Activated CD4-positive, alpha-beta T cell treated with anti-CD3 and anti-CD28 coated beads for 1 hour (primary cell): ENCODE results near the gene TMEM106C.

ENCODE experiments used
- DNase-seq: peaks from one replicate; pipeline ENCODE4 v3.0.0-alpha.2; 2020

Gene TMEM106C

DNA sequence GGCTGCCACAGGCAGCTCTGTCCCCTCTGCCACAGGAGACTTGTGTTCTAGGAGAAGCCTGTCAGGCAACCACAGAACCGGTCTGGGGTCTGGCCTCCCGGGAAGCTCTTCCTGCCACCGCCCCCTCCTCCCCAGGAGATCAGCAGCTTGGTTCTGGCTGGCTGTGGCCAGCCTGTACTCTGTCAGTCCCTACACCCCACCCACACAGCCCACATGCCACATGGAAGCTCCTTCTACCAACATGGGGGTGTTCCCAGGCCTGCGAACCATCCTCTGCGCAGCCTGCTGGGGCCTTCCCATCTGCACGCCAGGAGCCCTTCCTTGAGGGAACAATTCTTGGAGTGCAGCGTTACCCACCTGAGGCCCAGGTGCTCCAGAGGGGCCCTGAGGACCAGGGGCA, 16.8 kb downstream of the TMEM106C start:
- no peak for DNase-seq

DNA sequence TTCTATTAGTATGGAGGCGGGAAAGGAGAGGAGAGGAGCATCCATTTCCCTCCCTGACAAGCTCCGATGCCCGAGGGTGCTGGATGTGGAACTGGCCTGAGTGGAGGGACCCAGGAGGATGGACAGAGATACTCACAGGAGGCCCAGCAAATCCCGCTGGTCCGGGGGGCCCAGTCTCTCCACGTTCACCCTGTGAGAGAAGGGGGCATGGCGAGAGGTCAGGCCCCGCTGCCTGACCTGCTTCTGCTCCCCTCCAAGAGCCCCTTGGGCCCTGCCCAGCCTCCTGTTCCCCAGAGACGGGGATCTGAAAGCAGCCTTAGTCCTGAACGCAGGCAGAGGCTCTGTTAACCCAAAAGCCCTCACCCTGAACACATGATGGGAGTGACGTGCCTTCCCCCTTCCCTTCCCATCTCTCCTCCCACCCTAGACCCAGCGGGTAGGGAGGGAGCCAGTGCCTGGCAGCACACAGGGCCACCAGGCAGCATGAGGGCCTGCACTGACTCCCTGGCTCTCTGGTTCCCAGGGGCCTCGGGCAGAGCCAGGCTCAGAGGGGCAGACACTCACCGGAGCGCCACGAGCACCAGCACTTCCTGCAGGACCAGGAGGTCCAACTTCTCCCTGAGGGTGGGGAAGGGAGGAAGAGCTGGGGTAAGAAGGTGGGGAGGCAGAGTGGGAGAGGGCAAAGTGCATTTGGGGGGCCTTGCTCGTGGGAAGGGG, 17.5 kb downstream of the TMEM106C start:
- no peak for DNase-seq

DNA sequence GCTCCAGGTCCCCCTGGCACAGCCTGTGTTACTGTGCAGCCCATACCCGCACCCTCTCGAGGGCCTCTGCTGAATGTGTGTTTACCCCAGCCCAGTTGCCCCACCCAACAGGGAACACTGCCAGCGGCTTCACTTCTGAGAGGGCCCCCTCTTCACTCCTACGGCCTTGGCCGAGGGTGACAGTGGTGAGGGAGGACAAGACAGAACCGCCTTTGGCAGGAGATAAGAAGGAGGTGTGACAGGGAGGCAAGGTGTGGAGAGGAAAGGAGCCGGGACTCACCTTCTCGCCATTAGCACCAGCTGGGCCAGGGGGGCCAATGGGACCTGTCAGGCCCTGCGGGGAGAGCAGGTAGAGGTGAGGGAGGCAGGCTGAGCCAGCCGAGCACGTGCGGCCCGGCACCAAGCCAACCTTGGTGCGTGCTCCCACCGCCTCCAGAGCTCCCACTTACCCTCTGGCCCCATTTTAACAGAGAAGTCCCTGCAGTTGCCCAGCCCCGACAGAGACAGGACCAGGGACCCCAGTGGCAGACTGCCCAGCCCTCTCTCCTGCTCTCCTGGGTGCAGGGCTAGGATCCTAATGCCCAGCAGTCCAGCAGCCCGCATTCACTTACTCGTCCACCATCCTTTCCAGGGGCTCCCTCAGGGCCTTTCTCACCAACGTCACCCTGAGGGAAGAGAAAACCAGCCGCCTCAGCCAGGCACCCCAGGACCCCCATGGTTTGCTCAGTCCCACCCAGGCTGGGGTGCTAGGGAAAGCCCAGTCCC, 18.3 kb downstream of the TMEM106C start:
- DNase-seq, result no peak

DNA sequence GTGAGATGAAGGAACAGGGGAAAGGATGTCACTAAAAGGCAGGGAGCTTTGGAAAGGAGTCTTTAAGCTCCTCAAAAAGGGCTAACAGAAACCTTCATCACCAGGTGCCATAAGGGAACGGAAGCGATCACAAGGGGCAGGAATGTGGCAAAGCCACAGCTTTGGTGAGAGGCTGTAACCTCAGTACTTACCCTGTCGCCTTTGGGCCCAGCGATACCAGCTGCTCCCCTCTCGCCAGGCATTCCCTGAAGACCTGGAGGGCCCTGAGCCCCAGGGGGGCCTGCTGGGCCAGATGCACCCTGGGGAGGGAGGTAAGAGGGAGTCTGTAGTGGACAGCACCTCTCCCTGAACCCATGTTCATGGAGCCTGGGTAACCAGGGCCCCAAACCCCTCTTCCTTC, 18.9 kb downstream of the TMEM106C start:
- no peak for DNase-seq

DNA sequence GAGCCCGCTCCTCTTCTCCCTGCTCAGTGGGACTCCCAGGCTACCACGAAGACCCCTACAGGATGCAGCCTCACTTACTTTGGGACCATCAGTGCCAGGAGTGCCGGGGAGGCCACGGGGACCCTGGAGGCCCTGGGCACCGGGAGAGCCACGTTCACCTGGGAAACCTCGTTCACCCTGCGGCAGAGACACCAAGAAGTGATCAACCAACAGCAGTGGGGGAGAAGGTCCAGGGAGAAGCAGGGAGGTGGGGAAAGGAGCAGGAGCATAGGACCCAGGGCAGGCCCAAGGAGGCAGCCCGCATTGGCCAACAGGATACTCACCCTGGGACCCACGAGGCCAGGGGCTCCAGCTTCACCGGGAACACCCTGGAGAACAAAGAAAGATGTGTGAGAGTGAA, 19.4 kb downstream of the TMEM106C start:
- no peak for DNase-seq

DNA sequence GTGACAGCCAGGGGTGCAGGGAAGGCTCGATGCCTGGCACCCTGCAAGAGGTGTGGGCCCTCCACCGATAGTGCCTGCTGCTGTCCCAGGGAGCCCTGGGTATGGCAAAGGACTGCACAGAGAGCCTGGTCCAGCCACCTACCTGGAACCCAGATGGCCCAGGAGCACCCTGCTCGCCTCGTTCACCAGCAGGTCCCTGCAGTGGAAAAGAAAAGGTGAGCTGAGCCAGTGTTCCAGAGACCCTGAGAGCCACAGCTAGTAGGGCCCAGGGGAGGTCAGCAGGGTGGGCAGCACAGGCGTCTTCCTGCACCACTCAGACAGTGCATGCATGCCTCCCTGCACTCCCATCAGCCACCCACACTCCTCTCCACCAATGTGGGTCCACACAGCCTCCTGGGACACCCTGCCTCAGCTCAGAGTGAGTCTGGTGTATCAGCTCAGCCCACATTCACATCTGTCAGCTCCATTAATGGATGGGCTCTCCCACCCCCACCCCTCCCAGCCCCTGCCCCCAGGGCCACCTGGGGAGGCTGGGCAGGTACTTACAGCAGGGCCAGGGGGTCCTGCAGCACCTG, 20.2 kb downstream of the TMEM106C start:
- no peak for DNase-seq

DNA sequence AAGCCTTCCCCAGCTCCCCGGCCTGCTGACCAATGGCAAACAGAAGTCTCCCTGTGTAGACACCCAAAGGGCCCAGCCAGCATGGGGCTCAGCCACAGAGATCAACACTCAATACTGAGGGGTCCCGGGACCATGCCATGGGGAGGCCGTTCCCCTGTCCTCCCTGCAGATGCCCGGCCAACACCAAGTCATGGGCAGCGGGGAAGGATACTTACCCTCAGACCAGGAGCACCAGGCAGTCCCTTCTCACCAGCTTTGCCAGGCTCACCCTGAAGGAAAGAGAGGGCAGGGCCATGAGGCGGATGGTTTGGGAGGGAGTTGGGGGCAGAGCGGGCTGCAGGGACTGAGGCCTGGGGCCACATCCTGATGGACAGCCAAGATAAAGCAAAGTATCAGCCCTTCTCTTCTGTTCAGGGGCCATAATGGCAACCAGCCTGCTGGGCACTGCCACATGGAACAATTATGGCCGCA, 21.0 kb downstream of the TMEM106C start:
- no peak for DNase-seq

DNA sequence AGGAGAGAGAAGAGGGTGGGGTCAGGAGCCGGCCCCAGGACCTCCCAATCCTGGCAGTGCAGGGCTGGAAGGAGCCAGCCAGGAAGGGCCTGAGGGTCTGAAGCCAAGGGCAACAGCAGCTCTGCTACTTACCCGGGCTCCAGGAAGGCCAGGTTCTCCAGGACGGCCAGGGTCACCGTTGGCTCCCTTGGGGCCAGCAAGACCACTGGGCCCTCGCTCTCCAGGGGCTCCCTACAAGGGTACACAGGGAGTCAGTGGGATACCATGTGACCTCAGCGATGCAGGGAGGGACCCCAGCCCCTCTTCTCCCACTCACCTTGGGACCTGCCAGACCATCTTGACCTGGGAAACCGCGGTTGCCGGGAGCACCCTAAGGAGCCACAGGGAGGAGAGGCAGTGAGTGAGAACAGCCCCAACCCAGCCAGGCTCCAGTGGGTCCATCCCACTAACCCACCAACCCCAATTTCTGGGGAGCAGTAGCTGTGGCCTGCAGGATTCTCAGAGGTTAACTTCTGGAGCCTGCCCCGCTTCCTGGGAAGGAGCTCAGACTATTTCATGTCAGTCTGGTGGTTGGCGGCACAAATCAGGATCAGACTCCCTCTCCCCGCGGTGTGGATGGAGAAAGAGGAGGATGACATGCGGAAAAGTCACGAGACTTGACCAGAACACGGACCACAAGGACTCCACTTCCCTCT, 22.3 kb downstream of the TMEM106C start:
- DNase-seq, result no peak

DNA sequence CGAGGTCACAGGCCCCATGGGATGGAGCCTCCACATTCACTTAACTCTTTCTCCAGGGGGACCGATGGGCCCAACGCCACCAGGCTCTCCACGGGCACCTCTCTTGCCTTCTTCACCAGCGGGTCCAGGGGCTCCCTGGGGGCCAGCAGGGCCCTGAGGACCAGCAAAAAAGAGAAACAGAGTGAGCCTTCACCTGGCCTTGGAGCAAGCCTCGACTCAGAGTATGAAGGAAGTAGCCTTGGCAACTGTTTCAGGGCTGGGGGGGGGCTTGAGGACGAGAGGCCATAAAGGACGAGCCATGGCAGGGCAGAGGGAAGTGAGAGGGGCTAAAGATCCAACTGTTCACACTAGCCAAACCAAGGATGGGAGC, 22.9 kb downstream of the TMEM106C start:
- DNase-seq, result no peak

DNA sequence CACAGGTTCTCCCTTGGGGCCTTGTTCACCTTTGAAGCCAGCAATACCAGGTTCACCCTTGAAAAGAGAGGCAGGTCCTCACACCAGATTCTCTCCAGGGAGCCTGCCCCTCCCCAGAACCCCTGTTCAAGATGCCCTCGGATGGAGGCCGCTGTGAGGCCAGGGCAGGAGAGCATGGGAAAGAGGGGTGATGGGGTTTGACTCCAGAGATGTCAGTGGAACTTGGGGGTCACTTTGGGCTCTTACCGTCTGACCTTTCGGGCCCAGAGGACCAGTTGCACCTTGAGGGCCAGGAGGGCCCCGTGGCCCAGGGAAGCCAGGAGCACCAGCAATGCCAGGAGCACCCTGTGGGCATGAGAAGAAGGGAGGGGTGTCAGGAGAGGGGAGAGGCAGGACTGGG, 23.4 kb downstream of the TMEM106C start:
- DNase-seq, result no peak

DNA sequence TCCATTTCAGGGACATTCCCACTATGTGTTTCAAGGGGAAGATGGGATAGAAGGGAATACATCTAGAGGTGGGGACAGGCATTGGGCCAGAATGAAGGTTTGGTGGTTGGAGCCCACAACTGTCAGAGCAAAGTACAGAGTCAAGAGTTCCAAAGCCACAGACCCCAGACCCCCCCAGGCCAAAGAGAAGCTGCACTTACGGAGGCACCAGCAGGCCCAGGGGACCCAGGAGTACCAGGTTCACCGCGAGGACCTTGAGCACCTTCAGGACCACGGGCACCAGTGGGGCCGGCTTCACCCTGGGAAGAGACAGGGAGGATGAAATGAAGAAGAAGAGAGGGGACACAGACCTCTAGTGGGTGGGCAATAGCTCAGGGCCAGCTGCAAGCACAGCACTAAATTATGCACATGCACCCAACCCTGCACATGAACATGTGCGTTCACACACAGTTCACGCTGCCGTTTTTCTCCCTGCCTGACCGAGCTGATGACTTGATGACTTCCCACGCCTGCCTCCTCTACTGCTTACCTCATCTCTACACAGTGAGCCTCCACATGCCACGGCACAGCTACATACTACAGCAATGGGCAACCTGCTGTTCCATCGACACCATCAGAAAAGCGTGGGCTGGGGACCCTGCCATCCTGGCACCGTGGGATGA, 24.1 kb downstream of the TMEM106C start:
- no peak for DNase-seq

DNA sequence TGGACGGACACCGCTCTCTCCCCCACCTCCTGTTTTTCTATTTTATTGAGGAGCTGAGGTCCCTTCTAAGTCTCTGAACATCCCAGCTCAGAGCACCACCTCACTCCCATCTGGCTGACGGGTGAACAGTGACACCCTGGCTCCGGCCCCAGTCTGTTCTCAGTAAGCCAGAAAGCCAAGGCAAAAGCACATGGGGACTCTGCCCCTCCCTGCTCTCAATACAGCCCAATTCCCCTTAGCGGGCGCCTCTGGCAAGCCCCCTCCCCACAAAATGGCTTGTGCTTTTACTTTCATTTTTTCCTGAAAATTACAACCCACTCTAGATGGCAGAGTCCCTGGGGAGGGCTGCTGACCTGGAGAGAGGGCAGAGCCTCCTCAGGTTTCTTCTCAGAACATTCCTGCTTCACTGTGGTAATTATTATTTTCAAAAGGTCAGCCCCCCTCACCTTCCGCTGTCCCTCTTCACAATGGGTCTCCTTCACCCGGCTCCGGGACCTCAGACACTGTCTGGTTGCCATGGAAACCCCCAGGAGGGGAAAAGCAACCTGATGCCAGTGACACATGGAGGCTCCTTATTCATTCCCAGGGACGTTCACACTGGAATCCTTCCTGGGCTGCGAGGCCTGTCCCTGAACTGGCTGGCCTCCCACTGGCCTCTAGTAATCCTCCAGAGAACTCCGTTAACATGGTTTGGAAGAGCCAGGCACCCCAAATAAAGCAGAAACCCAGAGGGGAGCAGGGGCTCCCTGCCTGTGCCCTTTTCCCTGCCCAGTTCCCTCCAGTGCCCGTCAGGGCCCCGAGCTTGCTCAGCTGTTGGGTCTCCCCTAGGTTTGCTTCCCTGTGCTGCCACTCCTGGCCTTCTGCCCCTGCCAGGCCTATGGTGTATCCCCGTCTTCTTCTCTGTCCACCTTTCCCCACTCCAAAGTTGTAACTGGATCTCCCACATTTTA, 25.0 kb downstream of the TMEM106C start:
- no peak for DNase-seq

DNA sequence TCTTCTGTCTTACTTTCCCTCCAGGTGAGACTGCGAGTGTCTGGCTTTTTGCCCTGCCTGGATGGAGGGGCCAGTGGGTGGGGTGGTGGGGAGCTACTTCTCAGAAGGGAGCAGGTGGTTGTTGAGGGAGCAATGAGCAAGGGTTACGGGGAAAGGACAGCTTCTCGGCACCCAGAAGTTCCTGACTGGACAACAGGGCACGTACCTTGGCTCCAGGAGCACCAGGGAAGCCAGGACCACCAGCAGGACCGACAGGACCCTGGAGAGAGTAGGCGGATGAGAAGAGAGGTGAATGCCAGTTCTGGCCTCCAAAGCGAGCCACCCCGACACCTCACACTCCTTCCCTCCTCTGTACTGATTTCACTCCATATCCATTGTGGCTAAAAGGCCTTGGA, 25.6 kb downstream of the TMEM106C start:
- DNase-seq, result no peak

DNA sequence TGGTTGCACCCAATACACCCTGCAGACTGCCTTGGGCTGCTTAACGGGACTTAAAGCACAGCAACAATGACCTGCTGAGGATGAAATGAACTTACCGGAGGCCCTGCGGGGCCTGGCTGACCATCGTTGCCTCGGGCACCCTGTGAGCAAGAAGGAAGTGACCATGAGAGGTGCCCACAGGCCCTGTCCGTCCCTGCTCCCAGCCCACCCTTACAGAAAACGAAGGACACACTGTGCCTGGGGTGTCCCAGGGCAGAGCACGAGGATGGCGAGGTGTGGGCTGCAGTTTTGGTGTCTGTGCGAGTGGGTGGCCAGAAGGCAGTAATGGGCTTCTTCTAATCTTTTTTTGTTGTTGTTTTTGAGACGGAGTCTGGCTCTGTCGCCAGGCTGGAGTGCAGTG, 26.3 kb downstream of the TMEM106C start:
- DNase-seq, result no peak

DNA sequence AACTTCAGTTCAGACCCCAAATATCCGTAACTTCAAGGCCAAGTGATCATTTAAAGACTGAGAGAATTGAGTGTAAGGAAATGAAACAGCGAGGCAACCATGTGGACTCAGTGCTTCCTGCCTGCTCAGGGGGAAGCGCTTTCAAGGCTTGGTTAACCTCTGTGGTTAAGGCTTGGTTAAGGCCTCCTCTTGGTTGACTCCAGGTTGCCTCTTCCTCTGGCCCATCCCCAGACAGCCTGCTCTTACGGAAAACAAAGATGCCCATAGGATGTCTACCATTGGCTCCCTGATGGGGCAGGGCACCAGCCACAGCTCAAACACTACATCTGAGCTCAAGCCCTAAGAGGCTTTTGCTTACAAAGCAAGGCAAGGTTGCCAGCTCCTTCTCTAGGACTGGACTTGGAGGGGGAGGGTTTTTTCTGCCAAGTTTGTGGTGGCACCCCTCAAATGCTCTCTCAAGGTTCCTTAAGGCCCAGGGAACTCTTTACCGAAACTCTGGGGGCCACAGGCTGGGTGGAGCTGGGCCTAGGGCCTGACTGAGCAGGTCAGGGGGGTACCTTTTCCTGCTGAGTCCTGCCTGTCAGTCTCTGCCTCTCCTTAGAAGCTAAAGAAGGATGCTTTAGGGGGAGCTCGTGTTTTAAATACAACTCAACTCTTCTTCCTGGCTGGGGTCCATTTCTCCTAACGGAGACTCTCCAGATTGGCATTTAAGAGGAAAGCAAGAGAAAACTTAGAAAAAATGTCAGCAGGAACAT, 27.1 kb downstream of the TMEM106C start:
- no peak for DNase-seq

DNA sequence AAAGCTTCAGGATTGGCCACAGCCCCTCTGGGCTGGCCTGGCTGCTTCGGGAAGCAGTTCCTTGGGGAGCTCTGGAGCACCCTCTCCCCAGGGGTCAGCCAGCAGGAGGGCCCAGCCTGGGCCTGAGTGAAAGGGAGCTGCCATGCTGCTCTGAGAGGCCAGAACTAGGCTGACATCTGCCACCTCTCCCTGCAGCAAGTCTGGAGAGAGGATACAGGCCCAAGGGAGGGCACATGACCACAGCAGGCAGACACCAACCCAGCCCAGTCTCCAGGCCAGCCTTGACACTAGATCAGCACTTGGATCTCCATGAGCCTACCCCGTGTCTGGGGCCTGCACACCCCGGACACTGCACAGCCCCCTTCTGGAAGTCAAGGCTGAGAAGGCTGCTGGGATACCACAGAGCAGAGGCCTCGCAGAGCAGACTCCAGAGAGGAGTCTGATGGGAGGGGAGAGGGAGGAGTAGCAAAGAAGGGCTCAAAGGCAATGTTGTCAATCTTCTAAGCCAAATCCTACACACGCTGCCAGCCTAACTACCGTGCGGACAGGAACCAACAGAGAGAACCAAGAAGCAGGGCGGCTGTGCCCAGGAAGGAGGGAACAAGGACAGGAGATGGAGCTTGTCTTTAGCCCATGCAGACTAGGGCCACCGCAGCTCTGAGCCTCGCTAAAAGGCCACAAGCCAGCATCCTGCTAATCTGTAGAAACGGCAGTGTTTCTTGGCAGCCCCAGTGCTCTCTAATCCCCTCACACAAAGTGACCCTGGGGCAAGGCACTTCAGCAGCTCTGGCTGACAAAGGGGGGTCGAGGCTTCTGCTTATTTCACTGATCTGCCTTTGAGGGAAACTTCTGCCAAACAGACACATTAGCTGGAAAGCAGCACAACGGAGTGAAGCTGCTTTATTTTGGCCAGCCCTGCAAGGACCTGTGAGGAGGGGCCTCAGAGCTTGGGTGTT, 28.0 kb downstream of the TMEM106C start:
- no peak for DNase-seq

DNA sequence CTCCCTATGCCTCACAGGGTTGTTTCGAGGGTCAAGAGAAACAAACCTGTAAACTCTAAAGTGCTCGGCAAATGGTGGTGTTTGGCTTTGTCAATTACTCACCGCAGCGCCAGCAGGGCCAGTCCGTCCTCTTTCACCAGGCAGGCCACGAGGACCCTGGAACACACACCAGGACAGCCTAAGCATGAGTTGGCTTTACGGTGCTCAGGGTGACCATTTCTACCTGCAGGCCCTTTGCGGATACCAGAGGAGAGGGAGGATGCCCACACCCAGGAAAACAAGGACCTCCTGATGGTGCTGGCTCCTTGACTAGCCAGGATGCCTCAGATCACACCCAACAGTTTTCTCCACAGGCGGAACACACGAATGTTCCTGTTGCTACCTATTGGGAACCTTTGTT, 29.4 kb downstream of the TMEM106C start:
- no peak for DNase-seq

DNA sequence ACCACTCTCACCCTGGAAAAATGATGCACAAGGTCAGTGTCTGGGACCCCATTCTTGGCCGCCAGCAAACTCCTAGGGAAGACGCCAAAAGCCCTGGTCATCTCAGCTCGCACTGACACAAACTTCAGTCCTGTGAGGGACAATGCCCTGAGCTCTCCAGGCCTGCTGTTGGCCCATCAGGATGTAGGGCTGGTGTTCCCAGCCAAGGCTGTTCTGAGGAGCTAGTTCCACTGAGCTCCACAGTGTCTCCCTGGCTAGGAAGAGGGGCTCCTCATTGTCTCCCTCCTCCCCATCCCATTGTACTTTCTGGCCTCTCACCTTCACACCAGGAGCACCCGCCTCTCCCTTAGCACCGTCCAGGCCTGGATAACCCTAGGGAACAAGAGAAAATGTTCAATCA, 30.1 kb downstream of the TMEM106C start:
- DNase-seq, result no peak

DNA sequence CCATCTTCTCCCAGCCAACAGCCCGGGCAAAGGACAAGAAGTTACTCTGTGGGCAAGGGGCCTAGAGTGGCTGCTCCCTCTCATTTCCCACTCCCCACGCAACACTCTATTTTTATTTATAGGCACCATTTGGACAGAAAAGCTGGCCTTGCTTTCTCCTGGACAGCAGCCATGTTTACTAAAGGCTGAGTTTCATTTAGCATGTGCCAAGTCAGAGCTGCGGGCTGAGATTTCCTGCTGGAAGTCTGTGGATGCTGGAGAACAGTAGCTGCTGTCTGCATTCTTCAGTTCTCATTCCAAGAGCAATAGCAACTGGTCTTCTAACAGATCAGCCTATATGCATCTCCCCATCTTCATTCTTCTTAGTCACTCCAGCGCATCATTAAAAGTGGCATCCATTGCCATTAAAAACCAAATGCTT, 32.6 kb downstream of the TMEM106C start:
- no peak for DNase-seq

DNA sequence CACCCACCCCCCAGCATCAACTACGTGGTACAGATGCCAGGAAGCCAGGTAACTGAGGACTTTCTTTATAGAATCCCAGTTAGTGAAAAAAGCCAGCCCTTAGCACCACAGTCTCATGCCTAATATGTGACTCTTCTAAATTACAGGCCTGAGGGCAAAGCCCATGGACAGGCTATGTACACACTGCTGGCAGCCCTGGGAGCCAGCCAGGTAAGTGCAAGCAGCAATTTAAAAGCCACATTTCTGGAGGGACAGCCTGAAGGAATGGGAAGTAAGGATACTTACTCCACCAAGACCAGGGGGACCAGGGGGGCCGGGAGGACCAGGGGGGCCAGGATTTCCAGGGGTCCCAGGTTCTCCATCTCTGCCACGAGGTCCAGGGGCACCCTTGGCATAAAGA, 33.9 kb downstream of the TMEM106C start:
- no peak for DNase-seq
